ENCODE results near the gene EFHC2.

DNA sequence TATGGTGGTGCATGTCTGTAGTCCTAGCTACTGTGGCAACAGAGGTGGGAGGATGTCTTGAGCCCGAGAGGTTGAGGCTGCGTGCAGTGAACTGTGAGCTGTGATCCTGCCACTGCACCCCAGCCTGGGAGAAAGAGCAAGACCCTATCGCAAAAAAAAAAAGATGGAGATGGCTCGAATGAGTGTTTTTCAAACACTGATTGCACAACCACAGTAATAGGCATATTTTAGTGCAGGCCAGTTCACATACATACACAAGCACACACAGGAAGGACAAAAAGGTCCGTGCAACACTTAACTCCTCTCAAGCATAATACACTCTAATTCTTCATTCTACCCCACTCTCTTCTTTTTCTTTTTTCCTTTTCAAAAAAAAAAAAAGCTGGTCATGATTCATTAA is 5.1 kb downstream of the EFHC2 start:
- TF ChIP-seq, protein P1, sequence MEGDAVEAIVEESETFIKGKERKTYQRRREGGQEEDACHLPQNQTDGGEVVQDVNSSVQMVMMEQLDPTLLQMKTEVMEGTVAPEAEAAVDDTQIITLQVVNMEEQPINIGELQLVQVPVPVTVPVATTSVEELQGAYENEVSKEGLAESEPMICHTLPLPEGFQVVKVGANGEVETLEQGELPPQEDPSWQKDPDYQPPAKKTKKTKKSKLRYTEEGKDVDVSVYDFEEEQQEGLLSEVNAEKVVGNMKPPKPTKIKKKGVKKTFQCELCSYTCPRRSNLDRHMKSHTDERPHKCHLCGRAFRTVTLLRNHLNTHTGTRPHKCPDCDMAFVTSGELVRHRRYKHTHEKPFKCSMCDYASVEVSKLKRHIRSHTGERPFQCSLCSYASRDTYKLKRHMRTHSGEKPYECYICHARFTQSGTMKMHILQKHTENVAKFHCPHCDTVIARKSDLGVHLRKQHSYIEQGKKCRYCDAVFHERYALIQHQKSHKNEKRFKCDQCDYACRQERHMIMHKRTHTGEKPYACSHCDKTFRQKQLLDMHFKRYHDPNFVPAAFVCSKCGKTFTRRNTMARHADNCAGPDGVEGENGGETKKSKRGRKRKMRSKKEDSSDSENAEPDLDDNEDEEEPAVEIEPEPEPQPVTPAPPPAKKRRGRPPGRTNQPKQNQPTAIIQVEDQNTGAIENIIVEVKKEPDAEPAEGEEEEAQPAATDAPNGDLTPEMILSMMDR (IDR thresholded peaks at IDR 0.05; ENCODE audit: low read depth, low read length, poor library complexity, severe bottlenecking): no peak
- no peak for TF ChIP-seq EZH2phosphoT487 (IDR thresholded peaks at IDR 0.05; ENCODE audit: borderline replicate concordance, low read length)
